H1 (cell line): ENCODE results near the gene RHOBTB1. TPM values are rescaled to one million over a fixed set of nuclear protein-coding genes. Genes with fewer than 3 reads are reported as not detected.

Experiments used
- CBX8 ChIP-seq: fragments of 300-800, 300-1000 bp; sonication (generic); IDR thresholded peaks from 2 replicates; pipeline ENCODE4 v1.7.1; 2016; ENCODE audit warnings: low read depth, low read length, borderline replicate concordance
- CTCF ChIP-seq, 3 experiments: IDR thresholded peaks; 1 replicate in 2 of 3; 2 replicates in 1 of 3; pipeline versions ENCODE4 v1.5.1 to v1.6.1; 2011; ENCODE audit warnings: low read length in 3 of 3, mild to moderate bottlenecking in 3 of 3, inconsistent platforms in 2 of 3, low read depth in 1 of 3, moderate library complexity in 1 of 3; ENCODE audit not compliant: insufficient read depth in 1 of 3; ENCODE audit errors: control extremely low read depth in 1 of 3
- EZH2 ChIP-seq: fragments of 200-600 bp; sonication (generic); IDR thresholded peaks from 2 replicates; pipeline ENCODE4 v1.7.1; 2012; ENCODE audit warnings: low read depth, mild to moderate bottlenecking, moderate library complexity, low read length, inconsistent platforms; ENCODE audit not compliant: severe bottlenecking
- SP1 ChIP-seq: IDR thresholded peaks from 2 replicates; pipeline ENCODE4 v1.6.1; 2011; ENCODE audit warnings: low read depth, low read length
- polyA plus RNA-seq, 7 experiments: library from polyadenylated mRNA; depleted of rRNA in 3 of 7; stranded (reverse) in 5 of 7; unstranded in 2 of 7; fragments of >200 nt in 5 of 7; fragments of 200-250 nt in 2 of 7; gene quantifications; 1 replicate in 5 of 7; 2 replicates in 1 of 7; 4 replicates in 1 of 7; pipeline versions ENCODE4 v1.2.1 to v1.2.3, GENCODE V29; 2011 to 2013; ENCODE audit warnings: missing spikeins in 2 of 7, mixed read lengths in 2 of 7
- total RNA-seq: library from RNA; stranded (reverse); fragmentation: NEBNext Ultra II Directional; extraction: Animal tissue kit (Norgen Biotek cat#: 25700); gene quantifications from 2 replicates; pipeline ENCODE4 v1.2.1, GENCODE V29; 2021

RHOBTB1 gene
- total and polyA plus RNA-seq, 2 of the 8 experiments (the other 6 are each of a cell fraction or from before 2014, with no cell fraction given) = 6.1 to 7.4 TPM

- TF ChIP-seq CTCF (IDR thresholded peaks at IDR 0.05; ENCODE audit: control extremely low read depth in 1 of 3, insufficient read depth in 1 of 3, low read depth in 1 of 3, low read length in 3 of 3) (no peak), EZH2 (no peak), SP1 (no peak), CBX8 (no peak)
Observed at GRCh38 chr10:60877777-60878120, 66.2 kb downstream of the RHOBTB1 start (continued).
